ENCODE data around the gene ZCCHC10.
"Not testable (repeated sequence)": the region's sequence is repeated elsewhere in the genome, so short reads cannot be mapped to it uniquely, and the experiment has no call there.

ZCCHC10 gene

DNA sequence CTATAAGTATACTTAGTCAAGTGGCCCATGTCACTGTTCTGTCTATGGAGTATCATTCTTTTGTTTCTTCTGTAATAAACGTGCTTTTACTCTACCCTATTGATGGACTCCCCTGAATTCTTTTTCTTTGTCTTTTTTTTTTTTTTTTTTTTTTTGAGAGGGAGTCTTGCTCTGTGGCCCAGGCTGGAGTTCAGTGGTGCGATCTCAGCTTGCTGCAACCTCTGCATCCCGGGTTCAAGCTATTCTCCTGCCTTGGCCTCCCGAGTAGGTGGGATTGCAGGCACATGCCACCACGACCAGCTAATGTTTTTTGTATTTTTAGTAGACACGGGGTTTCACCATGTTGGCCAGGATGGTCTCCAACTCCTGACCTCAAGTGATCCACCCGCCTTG is 53.9 kb downstream of the ZCCHC10 start:
- DNase-seq = not testable (repeated sequence)

DNA sequence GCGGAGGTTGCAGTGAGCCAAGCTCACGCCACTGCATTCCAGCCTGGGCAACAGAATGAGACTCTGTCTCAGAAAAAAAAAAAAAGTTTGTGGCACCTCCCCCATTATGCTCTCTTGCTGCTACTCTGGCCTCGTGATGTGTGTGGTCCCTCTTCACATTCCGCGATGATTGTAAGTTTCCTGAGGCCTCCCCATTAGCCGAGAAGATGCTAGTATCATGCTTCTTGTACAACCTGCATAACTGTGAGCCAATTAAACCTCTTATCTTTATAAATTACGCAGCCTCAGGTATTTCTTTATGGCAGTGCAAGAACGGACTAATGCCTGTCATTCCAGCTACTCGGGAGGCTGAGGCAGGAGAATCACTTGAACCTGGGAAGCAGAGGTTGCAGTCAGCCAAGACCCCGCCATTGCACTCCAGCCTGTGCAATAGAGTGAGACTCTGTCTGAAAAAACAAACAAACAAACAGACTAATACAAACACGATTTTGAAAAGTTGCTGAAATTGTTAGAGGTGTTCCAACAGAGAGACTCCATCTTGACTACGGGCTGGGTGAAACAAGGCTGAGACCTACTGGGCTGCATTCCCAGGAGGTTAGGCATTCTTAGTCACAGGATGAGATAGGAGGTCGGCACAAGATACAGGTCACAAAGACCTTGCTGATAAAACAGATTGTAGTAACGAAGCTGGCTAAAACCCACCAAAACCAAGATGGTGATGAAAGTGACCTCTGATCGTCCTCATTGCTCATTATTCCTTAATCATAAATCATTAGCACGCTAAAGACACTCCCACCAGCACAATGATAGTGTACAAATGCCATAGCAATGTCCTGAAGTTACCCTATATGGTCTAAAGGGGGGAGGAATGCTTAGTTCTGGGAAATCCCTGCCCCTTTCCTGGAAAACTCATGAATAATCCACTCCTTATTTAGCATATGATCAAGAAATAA is 54.6 kb downstream of the ZCCHC10 start:
- no peak for DNase-seq

DNA sequence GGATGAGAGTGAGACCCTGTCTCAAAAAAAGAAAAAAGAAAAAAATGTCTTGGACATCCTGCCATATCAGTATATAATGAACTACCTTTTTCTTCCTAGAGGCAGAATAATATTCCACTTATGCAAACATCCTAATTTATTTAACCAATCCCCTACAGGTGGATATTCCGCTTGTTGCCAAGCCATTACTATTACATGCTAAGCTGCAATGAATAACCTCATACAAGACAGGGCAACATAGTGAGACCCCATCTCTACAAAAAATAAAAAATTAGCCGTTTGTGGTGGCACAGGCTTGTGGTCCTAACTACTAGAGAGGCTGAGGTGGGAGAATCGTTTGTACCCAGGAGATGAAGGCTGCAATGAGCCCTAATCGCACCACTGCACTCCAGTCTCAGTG is 61.2 kb downstream of the ZCCHC10 start:
- DNase-seq = no peak

DNA sequence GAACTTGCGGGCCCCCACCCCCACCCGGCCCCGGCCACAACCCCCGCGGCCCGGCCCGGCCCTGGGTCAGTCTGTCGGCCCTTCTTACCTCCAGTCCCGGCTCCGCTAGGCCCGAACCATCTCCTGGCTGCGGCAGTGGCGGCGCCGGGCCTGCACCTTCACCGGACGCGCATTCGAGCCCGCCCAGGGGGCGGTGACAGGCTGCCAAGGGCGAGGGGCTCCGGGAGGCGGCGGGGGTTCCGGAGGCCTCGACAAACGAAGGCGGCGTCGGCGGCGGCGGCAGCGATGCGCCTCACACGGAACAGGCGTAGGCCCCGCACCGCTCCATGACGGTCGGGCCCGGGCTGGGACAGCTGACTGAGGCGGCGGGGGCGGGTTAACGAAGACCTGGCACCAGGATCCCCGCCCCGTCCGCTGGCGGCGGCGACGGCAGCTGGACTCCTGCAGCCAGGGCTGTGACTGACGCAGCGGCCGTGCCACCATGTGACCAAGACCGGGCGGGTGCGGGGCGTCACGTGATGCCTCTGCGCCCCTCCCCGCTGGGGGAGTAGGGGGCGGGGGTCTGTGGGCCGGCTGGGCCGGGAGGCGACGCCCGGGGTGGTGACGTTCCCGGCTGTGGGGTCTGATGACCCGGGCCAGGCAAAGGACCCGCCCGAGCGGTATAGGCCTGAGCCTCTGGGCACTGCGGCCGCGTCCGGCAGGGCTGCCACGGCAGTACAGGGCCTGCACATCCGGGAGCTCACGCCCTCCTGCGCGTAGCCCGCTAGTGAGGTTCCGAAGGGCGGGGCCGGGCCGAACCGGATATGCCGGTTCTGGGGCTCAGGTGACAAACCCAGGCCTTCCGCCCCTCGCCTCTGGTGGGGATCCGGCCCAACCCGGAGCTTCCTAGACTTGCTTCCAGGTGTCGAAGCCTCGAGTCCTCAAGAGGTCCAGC is 62.9 kb downstream of the ZCCHC10 start, which contains the start of gene AFF4:
Gene AFF4, minus strand, starts transcription at position 464 of the 934 bp plus-strand sequence. CDS start 26,445 bp downstream, outside the sequence.
- DNase-seq = peak; percentile 94

DNA sequence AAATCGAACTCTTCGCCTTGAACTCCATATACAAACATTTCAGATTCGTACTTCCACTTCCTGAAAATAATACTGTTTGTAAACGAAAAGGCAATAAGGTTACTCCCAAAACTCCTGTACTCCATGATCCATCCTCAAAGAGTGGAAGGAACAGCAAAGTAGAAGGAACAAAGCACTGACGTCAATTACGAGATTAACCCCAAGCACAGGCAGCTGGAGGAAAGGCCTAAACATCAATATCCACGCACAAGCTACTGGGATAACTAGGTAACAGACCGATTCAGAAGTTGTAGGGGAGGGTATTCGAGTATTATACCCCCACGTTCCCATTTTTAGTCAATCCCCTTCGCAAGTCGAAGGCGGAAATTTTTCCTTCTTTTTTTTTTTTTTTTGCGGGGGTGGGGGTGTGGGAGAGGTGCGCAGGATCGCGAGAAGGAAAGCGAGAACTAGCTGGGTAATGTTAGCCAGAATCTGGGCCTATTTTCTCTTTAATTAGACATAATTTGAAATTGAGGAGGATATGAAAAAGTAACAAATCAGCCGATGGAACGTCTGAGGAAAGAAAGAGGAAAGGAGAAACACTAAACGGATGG is 63.8 kb downstream of the ZCCHC10 start:
- peak; percentile 3 for DNase-seq

DNA sequence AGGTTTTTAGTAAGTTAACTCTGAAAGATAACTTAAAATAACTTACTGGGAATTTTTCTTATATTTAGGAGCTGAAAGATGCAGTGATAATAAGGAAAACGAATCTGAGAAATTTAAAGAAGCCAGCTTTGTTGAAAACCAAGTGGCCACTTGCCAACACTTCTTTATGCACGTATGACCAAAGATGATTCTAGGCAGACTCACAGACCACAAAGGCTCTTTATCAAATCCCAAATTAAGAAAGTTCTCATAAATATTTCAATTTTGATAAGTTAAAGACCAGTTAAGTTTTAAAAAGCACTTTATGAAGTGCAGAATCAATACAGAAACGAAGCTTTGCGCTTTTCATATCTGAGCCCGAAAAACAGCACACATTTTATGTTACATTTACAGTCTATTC is 64.5 kb downstream of the ZCCHC10 start:
- no peak for DNase-seq

DNA sequence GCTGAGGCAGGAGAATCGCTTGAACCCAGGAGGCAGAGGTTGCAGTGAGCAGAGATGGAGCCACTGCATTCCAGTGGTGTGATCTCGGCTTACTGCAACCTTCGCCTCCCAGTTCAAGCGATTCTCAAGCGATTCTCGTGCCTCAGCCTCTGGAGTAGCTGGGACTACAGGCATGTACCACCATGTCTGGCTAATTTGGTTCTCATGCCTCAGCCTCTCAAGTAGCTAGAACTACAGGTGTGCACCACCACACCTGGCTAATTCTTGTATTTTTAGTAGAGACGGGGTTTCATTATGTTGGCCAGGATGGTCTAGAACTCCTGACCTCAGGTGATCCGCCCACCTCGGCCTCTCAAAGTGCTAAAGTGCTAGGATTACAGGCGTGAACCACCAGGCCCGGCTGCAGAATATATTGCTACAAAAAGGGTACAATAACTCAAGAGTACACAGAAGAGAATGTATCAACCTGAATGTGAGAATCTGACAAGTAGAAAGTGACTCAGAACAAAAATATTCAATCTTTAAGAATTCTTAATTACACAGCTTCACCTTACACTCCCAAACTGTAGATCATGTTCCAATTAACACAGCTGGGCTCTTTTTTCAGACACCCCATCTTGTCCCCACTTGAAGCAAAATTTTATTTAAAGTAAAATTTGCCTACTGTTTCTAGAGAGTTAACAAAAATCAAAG is 65.1 kb downstream of the ZCCHC10 start:
- DNase-seq = not testable (repeated sequence)

DNA sequence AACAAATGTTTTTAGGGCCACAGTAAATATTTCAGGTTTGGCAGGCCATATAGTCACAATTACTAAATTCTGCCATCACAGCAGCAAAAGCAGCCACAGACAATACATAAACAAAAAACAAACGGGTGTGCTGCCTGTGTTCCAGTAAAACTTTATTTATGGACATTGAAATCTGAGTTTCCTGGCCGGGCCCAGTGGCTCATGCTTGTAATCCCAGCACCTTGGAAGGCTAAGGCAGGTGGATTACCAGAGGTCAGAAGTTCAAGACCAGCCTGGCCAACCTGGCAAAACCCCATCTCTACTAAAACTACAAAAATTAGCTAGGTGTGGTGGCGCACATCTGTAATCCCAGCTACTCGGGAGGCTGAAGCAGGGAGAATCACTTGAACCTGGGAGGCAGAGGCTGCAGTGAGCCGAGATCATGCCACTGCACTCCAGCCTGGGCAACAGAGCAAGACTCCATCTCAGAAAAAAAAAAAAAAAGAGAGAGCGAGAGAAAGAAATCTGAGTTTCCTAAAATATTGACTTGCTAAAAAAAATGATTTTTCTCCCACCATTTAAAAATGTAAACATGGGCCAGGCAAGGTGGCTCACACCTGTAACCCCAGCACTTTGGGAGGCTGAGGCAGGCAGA is 70.1 kb downstream of the ZCCHC10 start:
- DNase-seq = not testable (repeated sequence)

DNA sequence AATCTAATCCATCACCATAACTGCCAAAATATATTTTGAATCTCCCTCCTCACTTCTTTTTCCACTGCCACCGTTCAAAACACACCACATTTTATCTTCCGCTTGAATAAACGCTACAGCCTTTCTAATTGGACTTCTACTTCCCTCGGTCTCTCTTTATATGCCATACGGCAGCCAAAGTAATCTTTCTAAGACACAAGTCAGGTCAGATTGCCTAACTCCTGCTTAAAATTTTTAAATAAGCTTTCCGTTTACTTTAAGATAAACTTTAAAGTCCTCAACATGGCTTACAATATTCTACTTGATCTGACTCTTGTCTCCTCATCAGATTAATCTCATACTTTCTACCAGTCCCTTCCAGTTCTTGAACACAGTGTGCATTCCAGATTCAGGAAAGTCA is 72.6 kb downstream of the ZCCHC10 start:
- no peak for DNase-seq

DNA sequence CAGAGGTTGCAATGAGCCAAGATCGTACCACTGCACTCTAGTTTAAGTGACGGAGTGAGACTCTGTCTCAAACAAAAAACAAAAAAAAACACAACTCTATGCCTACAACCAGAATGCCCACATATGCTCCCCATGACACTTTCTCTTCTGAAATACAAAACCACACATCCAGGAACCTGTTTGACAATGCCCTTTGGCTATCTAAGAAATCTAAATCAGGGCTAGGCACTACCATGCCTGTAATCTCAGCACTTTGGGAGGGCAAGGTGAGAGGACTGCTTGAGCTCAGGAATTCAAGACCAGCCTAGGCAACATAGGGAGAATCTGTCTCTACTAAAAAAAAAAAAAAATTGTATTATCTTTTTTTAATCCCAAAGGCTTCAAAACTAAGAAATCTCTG is 73.5 kb downstream of the ZCCHC10 start:
- DNase-seq = no peak

DNA sequence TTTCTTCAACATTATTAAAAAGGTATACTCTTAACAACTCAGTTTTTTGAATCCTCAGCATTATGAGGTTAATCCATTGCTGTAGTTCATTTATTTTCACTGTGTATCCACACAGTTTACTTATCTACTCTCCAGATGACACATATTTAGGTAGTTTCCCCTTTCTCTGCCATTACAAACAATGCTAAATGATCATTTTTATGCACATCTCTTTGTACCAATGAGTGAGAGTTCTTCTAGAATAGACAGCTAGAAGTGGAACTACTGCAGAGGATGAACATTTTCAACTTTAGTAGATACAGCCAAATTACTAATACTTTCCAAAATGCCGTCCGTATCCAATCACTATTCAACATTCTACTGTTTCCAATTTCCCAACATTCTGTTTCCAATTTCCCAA is 74.5 kb downstream of the ZCCHC10 start:
- DNase-seq = no peak

DNA sequence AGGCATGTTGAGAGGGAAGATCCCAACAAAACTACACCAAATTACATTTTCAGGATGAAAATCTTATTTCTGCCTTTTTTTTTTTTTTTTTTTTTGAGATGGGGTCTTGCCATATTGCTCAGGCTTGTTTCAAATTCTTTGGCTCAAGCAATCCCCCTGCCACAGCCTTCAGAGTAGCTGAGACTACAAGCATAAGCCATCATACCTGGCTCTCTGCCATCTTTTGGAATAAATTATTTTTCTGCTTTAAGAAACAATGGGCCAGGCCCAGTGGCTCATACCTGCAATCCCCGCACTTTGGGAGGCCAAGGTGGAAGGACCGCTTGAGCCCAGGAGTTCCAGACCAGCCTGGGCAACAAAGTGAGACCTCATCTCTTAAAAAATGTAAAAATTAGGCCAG is 77.2 kb downstream of the ZCCHC10 start:
- DNase-seq = no peak

DNA sequence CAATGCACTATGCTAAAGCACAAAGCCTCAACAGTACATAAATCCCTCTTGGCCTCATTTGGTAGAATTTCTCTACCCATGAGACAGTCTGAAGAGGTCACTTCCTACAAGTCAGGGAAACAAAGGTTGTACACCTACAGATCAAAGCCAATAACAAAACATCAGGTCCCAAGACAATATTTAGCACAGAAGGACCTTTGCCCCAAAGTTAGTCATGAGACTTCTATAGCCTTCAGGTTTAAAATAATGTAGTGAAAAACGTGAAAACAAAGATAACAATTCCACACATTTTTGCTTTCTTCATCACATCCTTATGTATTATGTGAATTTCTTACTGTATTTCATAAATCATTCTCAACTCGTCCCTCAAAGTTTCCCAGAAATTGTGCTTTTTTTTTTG is 78.7 kb downstream of the ZCCHC10 start:
- DNase-seq = no peak

All from GDM1 (cell line).